ENCODE measurements around the gene ELANE. TPM values are rescaled to one million over a fixed set of nuclear protein-coding genes. Genes with fewer than 3 reads are reported as not detected.
"Not testable (repeated sequence)": the region's sequence is repeated elsewhere in the genome, so short reads cannot be mapped to it uniquely, and the experiment has no call there.

ELANE gene
- total and polyA plus RNA-seq, 2 experiments from 2014 or later: not detected

GRCh38 chr19:853014-853585 lies 997 bp downstream of the ELANE start:
- no peaks in the 10 kb centered on the region for H3K27me3 ChIP-seq
- H3K9me3 ChIP-seq (ENCODE audit: low read depth): no peaks in the 10 kb centered on the region
- H3K4me3 ChIP-seq: no peak overlapping the region
- H3K4me1 ChIP-seq (ENCODE audit: low read depth): no peaks in the 10 kb centered on the region
- H3K36me3 ChIP-seq: no peaks in the 10 kb centered on the region
- no peak for TF ChIP-seq CTCF (IDR thresholded peaks at IDR 0.05; ENCODE audit: low read depth, low read length)
- H3K27ac ChIP-seq: no peak overlapping the region
- DNase-seq (ENCODE audit: low read depth in 1 of 2, low spot score in 1 of 2): no peak

- H3K4me1 ChIP-seq (ENCODE audit: low read depth); H3K9me3 ChIP-seq (ENCODE audit: low read depth); DNase-seq (ENCODE audit: low read depth in 1 of 2, low spot score in 1 of 2); H3K36me3 ChIP-seq; H3K4me3 ChIP-seq; H3K27me3 ChIP-seq; H3K27ac ChIP-seq: not testable (repeated sequence)
Observed at GRCh38 chr19:853614-854220, 1.6 kb downstream of the ELANE start.

GRCh38 chr19:854549-854948 lies 2.4 kb downstream of the ELANE start:
- Histone ChIP-seq H3K27me3 (peaks cover 7% of the 10 kb centered on the region), H3K4me1 (ENCODE audit: low read depth) (no peaks in the 10 kb centered on the region), H3K9me3 (ENCODE audit: low read depth) (no peaks in the 10 kb centered on the region), H3K4me3 (no peak overlapping the region), H3K27ac (no peak overlapping the region), H3K36me3 (no peaks in the 10 kb centered on the region)
- no peak for TF ChIP-seq CTCF (IDR thresholded peaks at IDR 0.05; ENCODE audit: low read depth, low read length)
- no peak for DNase-seq (ENCODE audit: low read depth in 1 of 2, low spot score in 1 of 2)

- DNase-seq (ENCODE audit: low read depth in 1 of 2, low spot score in 1 of 2): no peak
- H3K4me1 ChIP-seq (ENCODE audit: low read depth): no peaks in the 10 kb centered on the region
- H3K27me3 ChIP-seq: peaks cover 13% of the 10 kb centered on the region
- no peak overlapping the region for H3K27ac ChIP-seq
- H3K4me3 ChIP-seq: no peak overlapping the region
- no peaks in the 10 kb centered on the region for H3K36me3 ChIP-seq
- H3K9me3 ChIP-seq (ENCODE audit: low read depth): no peaks in the 10 kb centered on the region
- no peak for TF ChIP-seq CTCF (IDR thresholded peaks at IDR 0.05; ENCODE audit: low read depth, low read length)
Observed at GRCh38 chr19:855142-855541, 3.0 kb downstream of the ELANE start.

GRCh38 chr19:855566-856120 lies 3.5 kb downstream of the ELANE start:
- Histone ChIP-seq H3K9me3 (ENCODE audit: low read depth) (no peaks in the 10 kb centered on the region), H3K4me3 (no peak overlapping the region), H3K4me1 (ENCODE audit: low read depth) (no peaks in the 10 kb centered on the region), H3K27ac (no peak overlapping the region), H3K27me3 (peaks cover 18% of the 10 kb centered on the region), H3K36me3 (no peaks in the 10 kb centered on the region)
- DNase-seq (ENCODE audit: low read depth in 1 of 2, low spot score in 1 of 2): no peak
- no peak for TF ChIP-seq CTCF (IDR thresholded peaks at IDR 0.05; ENCODE audit: low read depth, low read length)

- H3K4me3 ChIP-seq: no peak overlapping the region
- H3K27ac ChIP-seq: no peak overlapping the region
- TF ChIP-seq CTCF (IDR thresholded peaks at IDR 0.05; ENCODE audit: low read depth, low read length): no peak
- no peaks in the 10 kb centered on the region for H3K9me3 ChIP-seq (ENCODE audit: low read depth)
- peaks cover 32% of the 10 kb centered on the region for H3K27me3 ChIP-seq
- H3K4me1 ChIP-seq (ENCODE audit: low read depth): no peaks in the 10 kb centered on the region
- DNase-seq (ENCODE audit: low read depth in 1 of 2, low spot score in 1 of 2): no peak
- H3K36me3 ChIP-seq: no peaks in the 10 kb centered on the region
Observed at GRCh38 chr19:858284-858683, 6.2 kb downstream of the ELANE start.

All from cardiac muscle cell (in vitro differentiated cells and primary cell).